CD14-positive monocyte (primary cell): ENCODE measurements around the gene DRAM2. TPM values are rescaled to one million over a fixed set of nuclear protein-coding genes. Genes with fewer than 3 reads are reported as not detected.

Experiments used
- DNase-seq, 3 donors: peaks; one replicate each; pipeline ENCODE4 v3.0.0-alpha.2; 2011 to 2022
- H2AFZ ChIP-seq: 2 replicates; pipeline ENCODE4 v1.6.0; 2012; ENCODE audit warnings: mild to moderate bottlenecking, low read depth, low read length, inconsistent platforms; ENCODE audit not compliant: insufficient read depth, poor library complexity, severe bottlenecking
- H3K27ac ChIP-seq, 2 donors: 1 replicate in 1 of 2; 2 replicates in 1 of 2; pipeline ENCODE4 v1.5.1; 2012 to 2013; ENCODE audit warnings: low read length in 2 of 2, control low read depth in 1 of 2, inconsistent platforms in 1 of 2, low read depth in 1 of 2, mild to moderate bottlenecking in 1 of 2
- H3K27me3 ChIP-seq, 2 donors: one replicate each; pipeline versions ENCODE4 v1.6.0 to v1.6.1; 2011 to 2013; ENCODE audit warnings: low read length in 2 of 2; ENCODE audit not compliant: control insufficient read depth in 2 of 2, insufficient read depth in 2 of 2
- H3K36me3 ChIP-seq, 2 donors: replicated peaks in 1 of 2; 1 replicate in 1 of 2; 2 replicates in 1 of 2; pipeline versions ENCODE4 v1.5.1 to v1.6.1; 2012 to 2013; ENCODE audit warnings: low read length in 2 of 2, control low read depth in 1 of 2, inconsistent platforms in 1 of 2, mild to moderate bottlenecking in 1 of 2; ENCODE audit not compliant: insufficient read depth in 2 of 2, control insufficient read depth in 1 of 2
- H3K4me1 ChIP-seq, 2 donors: 1 replicate in 1 of 2; 2 replicates in 1 of 2; pipeline versions ENCODE4 v1.5.1 to v1.6.1; 2012 to 2013; ENCODE audit warnings: low read length in 2 of 2, control low read depth in 1 of 2, inconsistent platforms in 1 of 2, mild to moderate bottlenecking in 1 of 2, moderate library complexity in 1 of 2; ENCODE audit not compliant: insufficient read depth in 2 of 2, control insufficient read depth in 1 of 2
- H3K4me2 ChIP-seq: replicated peaks from 2 replicates; pipeline ENCODE3; 2012; ENCODE audit warnings: low read length, moderate library complexity, mild to moderate bottlenecking; ENCODE audit not compliant: poor library complexity, severe bottlenecking; ENCODE audit errors: extremely low read depth
- H3K4me3 ChIP-seq, 3 experiments: fragments of 200-600 bp in 1 of 3; sonication (generic) in 1 of 3; replicated peaks in 1 of 3; 1 replicate in 2 of 3; 2 replicates in 1 of 3; pipeline ENCODE4 v1.5.1; 2011 to 2013; ENCODE audit warnings: low read length in 3 of 3, mild to moderate bottlenecking in 3 of 3, control low read depth in 2 of 3, low read depth in 2 of 3, inconsistent platforms in 1 of 3, moderate library complexity in 1 of 3
- H3K79me2 ChIP-seq: 2 replicates; pipeline ENCODE4 v1.6.0; 2012; ENCODE audit warnings: mild to moderate bottlenecking, control low read depth, inconsistent platforms, low read length, moderate library complexity; ENCODE audit not compliant: insufficient read depth
- H3K9ac ChIP-seq: 2 replicates; pipeline ENCODE4 v1.6.0; 2017; ENCODE audit warnings: low read length, mild to moderate bottlenecking; ENCODE audit not compliant: insufficient read depth, poor library complexity, severe bottlenecking
- H3K9me3 ChIP-seq, 2 donors: replicated peaks in 1 of 2; 1 replicate in 1 of 2; 2 replicates in 1 of 2; pipeline versions ENCODE4 v1.5.1 to v1.6.1; 2012 to 2013; ENCODE audit warnings: low read length in 2 of 2, control low read depth in 1 of 2; ENCODE audit not compliant: control insufficient read depth in 1 of 2, insufficient read depth in 1 of 2
- H4K20me1 ChIP-seq: 2 replicates; pipeline ENCODE4 v1.6.0; 2012; ENCODE audit warnings: mild to moderate bottlenecking, low read length, control low read depth, moderate library complexity; ENCODE audit not compliant: insufficient read depth
- H3K27ac Mint-ChIP-seq, 7 donors: one replicate each; pipeline ENCODE4 v1.8.0; 2020; ENCODE audit warnings: mild to moderate bottlenecking in 7 of 7, mixed read lengths in 7 of 7, moderate library complexity in 6 of 7, inconsistent platforms in 2 of 7
- H3K27me3 Mint-ChIP-seq, 3 donors: one replicate each; pipeline ENCODE4 v1.8.0; 2021 to 2022; ENCODE audit warnings: low read depth in 3 of 3, mild to moderate bottlenecking in 3 of 3, mixed read lengths in 3 of 3, moderate library complexity in 3 of 3, inconsistent platforms in 1 of 3
- H3K36me3 Mint-ChIP-seq, 2 donors: one replicate each; pipeline ENCODE4 v1.8.0; 2020; ENCODE audit warnings: mixed read lengths in 2 of 2, inconsistent platforms in 1 of 2, mild to moderate bottlenecking in 1 of 2
- H3K4me1 Mint-ChIP-seq: one replicate; pipeline ENCODE4 v1.8.0; 2020; ENCODE audit warnings: mild to moderate bottlenecking, mixed read lengths
- H3K4me3 Mint-ChIP-seq, 2 donors: one replicate each; pipeline ENCODE4 v1.8.0; 2020; ENCODE audit warnings: mild to moderate bottlenecking in 2 of 2, mixed read lengths in 2 of 2, moderate library complexity in 1 of 2
- H3K9me3 Mint-ChIP-seq, 7 donors: one replicate each; pipeline ENCODE4 v1.8.0; 2020 to 2022; ENCODE audit warnings: mixed read lengths in 7 of 7, mild to moderate bottlenecking in 6 of 7, moderate library complexity in 6 of 7, inconsistent platforms in 2 of 7
- CTCF ChIP-seq: fragments of 200-600 bp; IDR thresholded peaks from one replicate; pipeline ENCODE4 v1.8.0; 2022; ENCODE audit warnings: antibody characterized with exemption, mild to moderate bottlenecking
- intact Hi-C, 2 donors: fragments of 100-400 bp; cut with micrococcal nuclease; formaldehyde crosslinking; loops; one replicate each; pipeline versions ENCODE4 v1.15.0 to v1.15.1; 2023
- polyA plus RNA-seq, 3 donors: library from polyadenylated mRNA; depleted of rRNA in 1 of 3; unstranded in 2 of 3; stranded (reverse) in 1 of 3; fragments of 300-500 nt in 2 of 3; fragments of >200 nt in 1 of 3; fragmentation: Illumina TruSeq in 2 of 3; gene quantifications; 1 replicate in 2 of 3; 2 replicates in 1 of 3; pipeline ENCODE4 v1.2.3, GENCODE V29; 2012 to 2021

The DRAM2 gene
- polyA plus RNA-seq, 3 donors, result 85.9 to 204 (median 190) TPM

- Mint-ChIP-seq H3K4me3 (no peak overlapping the region), H3K27ac (no peak overlapping the region), H3K9me3 (peaks cover 16 to 37% (median 25%) of the 10 kb centered on the region in 7 donors), H3K36me3 (no peaks in the 10 kb centered on the region), H3K27me3 (peaks cover 3 to 13% (median 5%) of the 10 kb centered on the region in 3 donors), H3K4me1 (no peaks in the 10 kb centered on the region)
- H3K27ac ChIP-seq, result no peak overlapping the region
- H3K4me2 ChIP-seq, result no peak overlapping the region
- peaks cover 0 to 6% of the 10 kb centered on the region in 2 donors for H3K27me3 ChIP-seq
- H3K79me2 ChIP-seq, result no peaks in the 10 kb centered on the region
- H3K4me1 ChIP-seq, result no peaks in the 10 kb centered on the region
- no peak for DNase-seq
- no peak overlapping the region for H2AFZ ChIP-seq
- H3K36me3 ChIP-seq, result no peaks in the 10 kb centered on the region
- H4K20me1 ChIP-seq, result no peaks in the 10 kb centered on the region
- no peak overlapping the region for H3K4me3 ChIP-seq
- H3K9ac ChIP-seq, result no peak overlapping the region
- peaks cover 3 to 13% of the 10 kb centered on the region in 2 donors for H3K9me3 ChIP-seq
- intact Hi-C loops, result no loop called here
- no peak for TF ChIP-seq CTCF
Measured at GRCh38 chr1:111089638-111090037, 50.3 kb downstream of the DRAM2 start.

- H3K9me3 ChIP-seq, result peaks cover 3 to 13% of the 10 kb centered on the region in 2 donors
- H3K27me3 ChIP-seq, result peaks cover 0 to 6% of the 10 kb centered on the region in 2 donors
- no peak overlapping the region for H3K27ac ChIP-seq
- peaks cover 9 to 23% (median 15%) of the 10 kb centered on the region in 7 donors for H3K9me3 Mint-ChIP-seq
- H3K36me3 ChIP-seq, result no peaks in the 10 kb centered on the region
- H3K36me3 Mint-ChIP-seq, result no peaks in the 10 kb centered on the region
- no peak for TF ChIP-seq CTCF
- no peak overlapping the region for H2AFZ ChIP-seq
- H3K79me2 ChIP-seq, result no peaks in the 10 kb centered on the region
- no peak overlapping the region for H3K4me3 Mint-ChIP-seq
- H4K20me1 ChIP-seq, result no peaks in the 10 kb centered on the region
- H3K27me3 Mint-ChIP-seq, result peaks cover 5 to 12% (median 9%) of the 10 kb centered on the region in 3 donors
- intact Hi-C loops, result no loop called here
- H3K27ac Mint-ChIP-seq, result no peak overlapping the region
- no peak for DNase-seq
- H3K4me3 ChIP-seq, result no peak overlapping the region
- no peaks in the 10 kb centered on the region for H3K4me1 ChIP-seq
- no peak overlapping the region for H3K4me2 ChIP-seq
- H3K9ac ChIP-seq, result no peak overlapping the region
- H3K4me1 Mint-ChIP-seq, result peaks cover 4% of the 10 kb centered on the region
Measured at GRCh38 chr1:111085676-111086075, 54.2 kb downstream of the DRAM2 start.
